Upper lobe of left lung (tissue), 6 donors: ENCODE measurements around the gene FSHB. TPM values are rescaled to one million over a fixed set of nuclear protein-coding genes. Genes with fewer than 3 reads are reported as not detected.
"Not testable (repeated sequence)": the region's sequence is repeated elsewhere in the genome, so short reads cannot be mapped to it uniquely, and the experiment has no call there.

Source experiments
- ATAC-seq, 2 donors: fragments of 200-7000 bp; cut with Tn5 transposase; one replicate each; pipeline ENCODE4 v1.9.1; 2022; ENCODE audit warnings: mild to moderate bottlenecking in 2 of 2, moderate library complexity in 2 of 2; ENCODE audit not compliant: low FRiP score in 2 of 2
- DNase-seq, 2 donors: peaks; one replicate each; pipeline ENCODE4 v3.0.0-alpha.2; 2019 to 2020
- H3K27ac ChIP-seq, 4 donors: fragments of 200-600 bp; sonication (generic); one replicate each; pipeline ENCODE4 v1.5.1; 2016 to 2019
- H3K27me3 ChIP-seq, 4 donors: fragments of 200-600 bp; sonication (generic); one replicate each; pipeline ENCODE4 v1.5.1; 2017 to 2019
- H3K36me3 ChIP-seq, 4 donors: fragments of 200-600 bp; sonication (generic); one replicate each; pipeline ENCODE4 v1.5.1; 2016 to 2019
- H3K4me1 ChIP-seq, 4 donors: fragments of 200-600 bp; sonication (generic); one replicate each; pipeline ENCODE4 v1.5.1; 2018 to 2019
- H3K4me3 ChIP-seq, 4 donors: fragments of 200-600 bp; sonication (generic); one replicate each; pipeline ENCODE4 v1.5.1; 2017 to 2019; ENCODE audit warnings: mild to moderate bottlenecking in 2 of 4, moderate library complexity in 1 of 4
- H3K9me3 ChIP-seq, 4 donors: fragments of 200-600 bp; sonication (generic); one replicate each; pipeline ENCODE4 v1.5.1; 2018 to 2019
- EP300 ChIP-seq, 4 donors: sonication (generic); formaldehyde crosslinking; IDR thresholded peaks; one replicate each; pipeline ENCODE4 v1.5.1; 2017; ENCODE audit warnings: antibody characterized with exemption in 4 of 4, control low read depth in 2 of 4
- POLR2A ChIP-seq, 4 donors: fragments of 450-650 bp; IDR thresholded peaks; one replicate each; pipeline ENCODE4 v1.5.1; 2016 to 2017; ENCODE audit warnings: antibody characterized with exemption in 4 of 4, mild to moderate bottlenecking in 2 of 4
- POLR2AphosphoS5 ChIP-seq, 2 donors: sonication (generic); formaldehyde crosslinking; IDR thresholded peaks; one replicate each; pipeline ENCODE4 v1.5.1; 2017; ENCODE audit warnings: antibody characterized with exemption in 2 of 2
- WGBS, 2 donors: methylation state at CpG; one replicate each; pipeline ENCODE4 v1.1.5; 2017 to 2018; 5-methylcytosine and 5-hydroxymethylcytosine counted together
- total RNA-seq, 6 donors: library from RNA; depleted of rRNA in 4 of 6; stranded (reverse); fragments of >200 nt in 4 of 6; gene quantifications; one replicate each; pipeline versions ENCODE4 v1.1.0 to v1.2.1, GENCODE V29; 2016 to 2021
- TF ChIP-seq, protein P1 (sequence below), 6 experiments: fragments of 450-650 bp in 4 of 6; fragments of 200-600 bp in 2 of 6; sonication (generic) in 2 of 6; IDR thresholded peaks; one replicate each; pipeline ENCODE4 v1.5.1; 2016 to 2019; ENCODE audit warnings: antibody characterized with exemption in 6 of 6
- donor health status: DM: no; HTN: no; CAD: no; lungs with moderate emphysema.
- donor health status: DM: no; HTN: yes; CAD: no; lungs with severe emphysema.

FSHB gene
- not detected for total RNA-seq

- Histone ChIP-seq H3K4me1 (no peaks in the 10 kb centered on the region), H3K27me3 (no peaks in the 10 kb centered on the region)
Observed at GRCh38 chr11:30230714-30231113, at the start of gene FSHB. FSHB (plus strand) TSS chr11:30231014; CDS start chr11:30231903, 889 bp downstream.

GRCh38 chr11:30186748-30187147, 44.1 kb upstream of the FSHB start:
- H3K9me3 ChIP-seq, result peaks cover 0 to 4% (median 2%) of the 10 kb centered on the region in 4 donors
- WGBS, 2 donors, result 79 to 88% methylated on average over 3 of the region's 3 CpGs
- no peak for DNase-seq
- H3K27ac ChIP-seq, result no peak overlapping the region
- no peak overlapping the region for H3K4me3 ChIP-seq
- H3K4me1 ChIP-seq, result no peaks in the 10 kb centered on the region
- no peaks in the 10 kb centered on the region for H3K27me3 ChIP-seq
- no peaks in the 10 kb centered on the region for H3K36me3 ChIP-seq
- no peak for ATAC-seq
- TF ChIP-seq POLR2AphosphoS5 (IDR thresholded peaks at IDR 0.05), result no peak

More at GRCh38 chr11:30230714-30231113, at the start of gene FSHB:
- Histone ChIP-seq H3K27ac (no peak within 1 kb of the TSS), H3K9me3 (peaks cover 0 to 10% (median 2%) of the 10 kb centered on the region in 4 donors), H3K36me3 (no peaks in the 10 kb centered on the region), H3K4me3 (no peak within 1 kb of the TSS)
- ATAC-seq (no peak), DNase-seq (no peak)
- 78 to 82% methylated on average over 3 of the region's 3 CpGs for WGBS, 2 donors
- TF ChIP-seq EP300 (IDR thresholded peaks at IDR 0.05), result no peak
- TF ChIP-seq POLR2AphosphoS5 (IDR thresholded peaks at IDR 0.05), result no peak
- TF ChIP-seq, protein P1, sequence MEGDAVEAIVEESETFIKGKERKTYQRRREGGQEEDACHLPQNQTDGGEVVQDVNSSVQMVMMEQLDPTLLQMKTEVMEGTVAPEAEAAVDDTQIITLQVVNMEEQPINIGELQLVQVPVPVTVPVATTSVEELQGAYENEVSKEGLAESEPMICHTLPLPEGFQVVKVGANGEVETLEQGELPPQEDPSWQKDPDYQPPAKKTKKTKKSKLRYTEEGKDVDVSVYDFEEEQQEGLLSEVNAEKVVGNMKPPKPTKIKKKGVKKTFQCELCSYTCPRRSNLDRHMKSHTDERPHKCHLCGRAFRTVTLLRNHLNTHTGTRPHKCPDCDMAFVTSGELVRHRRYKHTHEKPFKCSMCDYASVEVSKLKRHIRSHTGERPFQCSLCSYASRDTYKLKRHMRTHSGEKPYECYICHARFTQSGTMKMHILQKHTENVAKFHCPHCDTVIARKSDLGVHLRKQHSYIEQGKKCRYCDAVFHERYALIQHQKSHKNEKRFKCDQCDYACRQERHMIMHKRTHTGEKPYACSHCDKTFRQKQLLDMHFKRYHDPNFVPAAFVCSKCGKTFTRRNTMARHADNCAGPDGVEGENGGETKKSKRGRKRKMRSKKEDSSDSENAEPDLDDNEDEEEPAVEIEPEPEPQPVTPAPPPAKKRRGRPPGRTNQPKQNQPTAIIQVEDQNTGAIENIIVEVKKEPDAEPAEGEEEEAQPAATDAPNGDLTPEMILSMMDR (IDR thresholded peaks at IDR 0.05), result no peak
- TF ChIP-seq POLR2A (IDR thresholded peaks at IDR 0.05), result no peak

- H3K36me3 ChIP-seq, result no peaks in the 10 kb centered on the region
- no peak overlapping the region for H3K4me3 ChIP-seq
- no peaks in the 10 kb centered on the region for H3K27me3 ChIP-seq
- no peak for ATAC-seq
- H3K9me3 ChIP-seq, result no peaks in the 10 kb centered on the region
- TF ChIP-seq, protein P1 (IDR thresholded peaks at IDR 0.05), result no peak
- TF ChIP-seq POLR2AphosphoS5 (IDR thresholded peaks at IDR 0.05) (no peak), EP300 (IDR thresholded peaks at IDR 0.05) (no peak), POLR2A (IDR thresholded peaks at IDR 0.05) (no peak)
- H3K27ac ChIP-seq, result no peak overlapping the region
- DNase-seq, result no peak
- no peaks in the 10 kb centered on the region for H3K4me1 ChIP-seq
Observed at GRCh38 chr11:30192620-30193019, 38.2 kb upstream of the FSHB start.

DNA sequence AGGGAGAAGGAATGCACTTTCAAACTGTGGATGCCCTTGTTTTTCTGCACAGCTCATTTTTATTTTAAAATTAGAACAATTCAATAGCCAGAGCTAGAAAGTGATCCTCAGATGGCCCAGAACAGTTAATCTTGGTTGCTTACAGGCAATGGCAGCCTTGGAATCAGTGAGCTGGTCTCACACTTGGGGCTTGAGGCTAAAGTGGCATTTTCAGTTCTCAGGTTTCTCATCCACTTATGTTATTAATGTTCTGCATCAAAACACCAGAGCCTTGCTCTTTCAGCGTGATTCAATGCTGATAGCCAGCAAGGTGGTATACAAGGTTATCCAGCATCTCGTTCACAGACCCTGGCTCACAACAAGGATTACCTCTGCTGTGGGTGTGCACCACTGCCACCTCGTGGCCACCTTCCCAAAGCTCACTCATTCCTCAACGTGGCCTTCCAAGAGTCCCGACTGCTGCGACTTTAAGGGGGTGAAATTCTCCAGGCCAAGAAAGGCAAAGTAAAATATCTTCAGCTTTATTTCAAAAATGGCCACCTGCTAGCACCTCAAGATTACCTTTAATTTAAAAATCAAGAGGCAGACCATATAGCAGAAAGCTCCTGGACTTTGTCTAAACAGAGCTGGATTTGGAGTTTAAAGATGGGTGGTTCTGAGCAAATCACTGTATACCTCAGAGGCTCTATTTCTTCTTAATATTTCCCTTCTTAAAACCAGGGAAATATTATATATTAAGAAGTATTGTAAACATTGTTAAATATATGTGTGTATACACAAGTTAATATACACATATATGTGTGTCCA, 34.2 kb upstream of the FSHB start:
- Histone ChIP-seq H3K9me3 (no peaks in the 10 kb centered on the region), H3K27me3 (no peaks in the 10 kb centered on the region), H3K27ac (no peak overlapping the region), H3K4me1 (no peaks in the 10 kb centered on the region), H3K4me3 (no peak overlapping the region), H3K36me3 (no peaks in the 10 kb centered on the region)
- DNase-seq, result peak in 1 of 2 donors; percentile 40
- ATAC-seq, result peak in 1 of 2 donors; percentile 83
- TF ChIP-seq, protein P1 (IDR thresholded peaks at IDR 0.05), result peak; percentile 30 to 65 (median 48)
- TF ChIP-seq EP300 (IDR thresholded peaks at IDR 0.05), result no peak
- 11% methylated on average over 6 of the region's 6 CpGs for WGBS, 2 donors

DNA sequence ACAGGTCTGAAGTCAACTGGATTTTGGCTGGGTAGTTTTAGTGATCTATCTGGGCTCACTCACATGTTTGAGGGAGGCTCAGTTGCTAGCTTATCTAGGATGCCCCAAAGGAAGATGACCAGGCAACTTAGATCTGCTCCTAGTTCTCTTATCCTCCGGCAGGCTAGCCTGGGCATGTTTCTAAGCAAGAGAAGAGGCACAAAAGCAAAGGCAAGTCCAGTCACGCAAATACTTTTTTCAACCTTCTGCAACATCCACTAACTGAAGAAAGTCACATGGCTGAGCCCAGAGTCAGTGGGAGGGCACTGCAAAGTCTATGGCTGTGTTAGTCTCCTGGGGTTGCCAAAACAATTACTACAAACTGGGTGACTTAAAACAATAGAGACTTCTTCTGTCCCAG, 32.9 kb upstream of the FSHB start:
- H3K27ac ChIP-seq, result no peak overlapping the region
- ATAC-seq (no peak), DNase-seq (no peak)
- H3K9me3 ChIP-seq, result no peaks in the 10 kb centered on the region
- H3K36me3 ChIP-seq, result no peaks in the 10 kb centered on the region
- WGBS, 2 donors, result 87% methylated on average over 2 of the region's 2 CpGs
- H3K4me1 ChIP-seq, result no peaks in the 10 kb centered on the region
- H3K4me3 ChIP-seq, result no peak overlapping the region
- TF ChIP-seq POLR2A (IDR thresholded peaks at IDR 0.05) (no peak), POLR2AphosphoS5 (IDR thresholded peaks at IDR 0.05) (no peak), EP300 (IDR thresholded peaks at IDR 0.05) (no peak)
- TF ChIP-seq, protein P1 (IDR thresholded peaks at IDR 0.05), result no peak
- no peaks in the 10 kb centered on the region for H3K27me3 ChIP-seq

DNA sequence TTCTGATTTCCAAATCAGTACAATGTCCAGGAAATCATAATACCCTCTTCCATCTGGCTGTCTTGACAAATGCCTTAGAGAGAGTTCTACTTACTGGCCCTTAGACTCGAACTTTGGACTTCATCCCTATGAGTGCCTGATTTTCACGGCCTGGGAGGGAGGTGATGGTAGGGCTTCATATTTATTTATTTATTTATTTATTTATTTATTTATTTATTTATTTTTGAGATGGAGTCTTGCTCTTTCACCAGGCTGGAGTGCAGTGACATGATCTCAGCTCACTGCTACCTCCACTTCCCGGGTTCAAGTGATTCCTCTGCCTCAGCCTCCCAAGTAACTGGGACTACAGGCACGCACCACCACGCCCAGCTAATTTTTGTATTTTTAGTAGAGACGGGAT, 27.8 kb upstream of the FSHB start:
- not testable (repeated sequence) for DNase-seq, H3K4me1 ChIP-seq, H3K36me3 ChIP-seq, H3K27ac ChIP-seq, ATAC-seq, H3K4me3 ChIP-seq, H3K9me3 ChIP-seq, H3K27me3 ChIP-seq
- 87 to 89% methylated on average over 6 of the region's 6 CpGs for WGBS, 2 donors
